Measurements from ENCODE around the gene IDH3G.

- no peak; the same call in 1 of the 2 replicates for TF ChIP-seq CTCF (conservative IDR thresholded peaks at IDR 0.05; ENCODE audit: low read depth, low read length)
- no peak for TF ChIP-seq EZH2 (IDR thresholded peaks at IDR 0.05; ENCODE audit: borderline replicate concordance, low read depth, low read length, poor library complexity, severe bottlenecking)
Observed at GRCh38 chrX:153794018-153794896, at the start of gene IDH3G, which contains the start of gene SSR4.
